GM11168 (cell line): Measurements from ENCODE around the gene NEMP2.

Experiments
- in situ Hi-C: fragments of 300-500 bp; cut with MboI; formaldehyde crosslinking; loops from one replicate; pipeline ENCODE4 v1.12.0; 2022; ENCODE audit warnings: low sequenced_read_pairs; ENCODE audit not compliant: unreplicated experiment

The NEMP2 gene, protein sequence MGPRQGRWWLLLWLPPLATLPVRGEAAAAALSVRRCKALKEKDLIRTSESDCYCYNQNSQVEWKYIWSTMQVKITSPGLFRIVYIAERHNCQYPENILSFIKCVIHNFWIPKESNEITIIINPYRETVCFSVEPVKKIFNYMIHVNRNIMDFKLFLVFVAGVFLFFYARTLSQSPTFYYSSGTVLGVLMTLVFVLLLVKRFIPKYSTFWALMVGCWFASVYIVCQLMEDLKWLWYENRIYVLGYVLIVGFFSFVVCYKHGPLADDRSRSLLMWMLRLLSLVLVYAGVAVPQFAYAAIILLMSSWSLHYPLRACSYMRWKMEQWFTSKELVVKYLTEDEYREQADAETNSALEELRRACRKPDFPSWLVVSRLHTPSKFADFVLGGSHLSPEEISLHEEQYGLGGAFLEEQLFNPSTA

DNA sequence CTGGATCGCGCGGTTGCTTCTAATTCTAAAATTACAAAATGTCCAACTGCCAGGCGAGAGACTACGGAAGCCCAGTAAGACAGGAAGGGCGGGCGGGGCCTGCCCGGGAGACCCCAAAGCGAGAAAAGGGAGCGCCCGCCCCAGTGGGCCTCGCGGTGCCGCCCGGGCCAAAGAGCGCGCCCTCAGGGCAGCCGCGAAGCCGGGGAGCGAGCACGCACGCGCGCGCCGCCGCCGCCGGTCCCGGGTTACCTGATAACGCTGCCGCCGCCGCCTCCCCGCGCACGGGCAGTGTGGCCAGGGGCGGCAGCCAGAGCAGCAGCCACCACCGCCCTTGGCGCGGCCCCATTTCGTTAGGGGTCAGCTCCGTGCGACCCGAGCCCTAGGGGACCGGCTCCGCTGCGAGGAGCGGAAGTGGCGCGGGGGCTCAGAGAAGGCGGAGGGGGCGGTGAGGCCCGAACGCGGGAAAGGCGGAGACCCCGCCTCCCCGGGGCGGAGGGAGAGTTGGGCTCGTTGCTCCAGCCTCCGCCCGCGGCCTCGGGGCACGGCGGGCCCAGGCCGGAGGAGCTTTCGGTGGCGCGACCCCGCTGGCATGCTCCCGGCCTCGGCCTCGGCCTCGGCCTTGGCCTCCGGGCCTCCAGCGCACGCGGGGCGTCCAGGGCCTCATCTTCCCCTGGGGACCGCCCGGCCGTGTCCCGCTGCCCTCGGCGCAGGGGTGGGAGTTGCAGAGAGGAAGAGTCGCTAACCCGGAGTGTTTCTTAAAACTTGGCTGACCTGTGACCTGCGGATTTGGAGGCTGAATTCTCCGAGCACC lies at the start of gene NEMP2:
Gene NEMP2, minus strand, starts transcription at position 413 of the 811 bp plus-strand sequence. Its CDS starts 67 bp downstream, at position 346.
- in situ Hi-C loops, result no loop called here

DNA sequence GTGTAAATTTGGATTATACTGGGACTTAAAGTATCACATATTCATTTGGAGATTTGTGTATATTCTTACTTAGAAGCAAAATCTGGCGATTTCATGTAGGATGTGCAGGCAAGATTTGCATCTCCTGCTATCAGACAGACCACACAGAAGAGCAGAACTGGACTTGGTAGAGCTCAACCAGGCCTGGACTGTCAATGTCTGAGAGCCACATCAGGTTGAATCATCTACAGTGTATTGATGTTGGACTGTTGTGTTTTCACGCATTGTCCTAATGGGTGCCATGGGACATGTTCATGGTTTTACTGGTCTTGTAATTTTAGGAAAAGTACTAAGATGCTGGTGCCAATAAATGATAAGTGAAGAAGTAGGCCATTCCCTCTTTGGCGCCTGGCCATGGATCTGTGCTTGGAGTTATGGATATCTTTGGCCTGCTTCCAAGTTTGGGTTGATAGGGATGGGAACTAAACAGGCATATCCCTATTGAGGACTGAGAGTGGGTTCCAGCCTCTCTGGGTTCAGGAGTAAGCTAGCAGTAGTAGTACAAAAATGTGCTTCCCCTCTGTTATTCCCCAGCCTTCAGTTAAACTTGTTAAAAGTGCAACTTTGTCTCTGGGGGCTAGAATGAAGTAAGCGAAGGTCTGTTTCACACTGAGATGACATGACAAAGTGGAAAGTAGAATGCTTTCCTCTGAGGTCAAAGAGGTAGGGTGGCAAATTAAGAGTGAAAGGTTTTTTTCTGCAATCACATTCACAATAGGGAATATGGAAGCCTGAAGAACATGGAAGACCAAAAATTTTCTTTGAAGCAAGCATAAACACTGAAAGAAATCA lies 49.2 kb upstream of the NEMP2 start:
- in situ Hi-C loops, result no loop called here

DNA sequence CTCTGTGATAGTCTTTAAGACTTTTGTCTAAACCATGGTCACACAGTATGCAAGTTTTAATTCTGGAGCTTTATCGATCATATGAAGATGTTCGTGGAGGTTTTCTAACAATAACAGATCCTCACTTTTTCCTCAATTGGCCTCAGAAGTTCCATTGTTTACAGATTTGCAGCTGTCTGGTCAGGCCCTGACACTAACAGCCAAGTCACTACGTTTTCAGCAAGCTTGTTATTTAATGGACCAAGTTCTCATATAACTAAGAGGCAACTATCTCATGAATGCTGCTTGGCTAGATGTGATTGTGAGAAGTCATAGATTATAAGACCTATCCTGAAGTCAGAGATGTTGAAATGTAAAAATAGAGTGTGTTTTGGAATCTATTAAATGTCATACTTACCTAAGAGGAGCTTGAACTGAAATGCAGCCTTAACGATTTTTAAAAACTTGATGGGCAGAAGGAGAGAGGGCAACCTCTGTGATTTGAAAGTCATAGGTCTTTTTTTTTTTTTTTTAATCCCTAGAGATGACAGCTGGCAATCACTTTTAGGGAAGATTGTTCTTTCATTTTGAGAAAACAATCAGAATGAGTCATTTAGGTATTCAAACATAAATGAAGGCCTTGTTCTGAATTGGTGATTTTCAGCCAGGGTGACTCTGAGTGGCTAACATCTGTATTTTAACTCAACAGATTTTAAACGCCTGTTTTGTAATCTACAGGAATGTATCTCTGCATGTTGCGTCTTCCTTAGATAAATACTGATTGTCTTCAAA lies 48.4 kb upstream of the NEMP2 start:
- in situ Hi-C loops, result no loop called here

DNA sequence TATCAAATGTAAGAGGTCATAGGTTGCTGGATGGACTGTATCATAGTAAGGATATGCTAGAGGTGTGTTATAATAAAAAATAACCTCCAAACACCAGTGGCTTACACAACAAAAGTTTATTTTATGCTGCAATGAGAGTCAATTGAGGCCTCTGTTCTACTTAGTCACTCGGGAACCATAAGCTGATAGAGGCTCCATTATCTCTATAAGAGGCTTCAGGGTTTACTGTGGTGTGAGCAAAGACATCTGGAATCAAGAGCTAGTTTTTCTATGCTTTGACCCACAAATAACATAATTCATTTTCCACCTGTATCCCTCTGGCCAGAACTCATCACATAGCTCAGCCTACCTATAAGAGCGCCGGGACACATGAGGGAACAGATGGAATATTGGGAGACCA lies 47.5 kb upstream of the NEMP2 start:
- in situ Hi-C loops, result no loop called here

DNA sequence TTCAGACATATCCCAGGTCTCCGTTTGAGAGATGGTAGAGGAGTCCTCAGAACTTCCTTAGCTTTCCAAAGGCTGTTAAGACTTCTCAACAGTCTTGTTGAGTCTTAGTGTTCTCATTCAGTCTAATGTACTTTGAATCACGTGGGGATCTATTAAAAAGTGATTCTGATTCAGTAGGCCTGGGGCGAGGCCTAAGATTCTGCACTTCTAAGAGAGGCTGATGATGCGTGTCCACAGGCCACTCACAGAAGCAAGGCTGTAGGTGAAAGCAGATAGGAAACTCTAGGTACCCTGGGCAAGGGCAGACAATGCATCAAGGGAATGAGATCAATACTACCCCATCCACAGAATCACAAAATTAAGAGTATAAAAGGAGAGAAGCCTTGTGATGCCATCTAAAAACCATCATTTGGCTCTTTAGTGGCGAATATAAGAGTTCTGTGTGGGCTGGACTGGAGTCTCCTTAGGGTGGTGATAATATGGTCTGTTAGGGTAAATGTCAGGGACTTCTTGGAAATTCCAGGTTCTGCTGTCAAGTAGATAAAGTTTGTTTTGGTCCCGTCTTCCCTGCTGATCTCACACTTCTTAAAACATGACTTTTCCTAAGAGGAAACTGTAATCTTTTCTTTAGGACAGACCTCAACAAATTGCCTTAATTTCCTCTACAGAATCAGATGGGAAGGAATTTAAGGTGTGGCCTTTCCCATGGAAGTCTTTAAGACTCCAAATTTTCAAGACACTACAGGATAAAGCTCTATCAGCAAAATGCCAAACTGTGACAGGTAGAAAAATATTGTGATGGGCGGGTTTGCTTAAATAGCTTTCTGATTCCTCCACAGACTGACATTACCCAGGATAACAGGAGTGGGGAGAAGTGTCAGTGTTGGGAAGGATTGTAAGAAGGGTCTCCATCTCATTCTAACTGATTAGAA lies 45.7 kb upstream of the NEMP2 start:
- in situ Hi-C loops, result no loop called here

DNA sequence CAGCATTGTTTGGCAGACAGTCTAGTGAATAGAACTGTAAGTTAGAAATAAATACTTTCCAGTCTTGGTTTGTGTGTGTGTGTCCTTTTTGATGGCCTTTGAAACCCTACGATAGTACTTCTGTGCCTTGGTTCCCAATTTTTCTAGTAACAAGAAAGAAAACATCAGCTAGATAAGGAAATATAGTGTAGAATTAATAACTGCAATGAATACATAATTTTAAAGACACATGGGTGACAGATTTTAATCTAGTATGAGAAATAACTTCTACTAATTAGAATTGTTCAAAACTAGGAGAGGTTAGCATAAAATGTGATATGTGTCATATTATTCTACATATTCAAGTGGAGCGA lies 44.5 kb upstream of the NEMP2 start:
- in situ Hi-C loops, result no loop called here

DNA sequence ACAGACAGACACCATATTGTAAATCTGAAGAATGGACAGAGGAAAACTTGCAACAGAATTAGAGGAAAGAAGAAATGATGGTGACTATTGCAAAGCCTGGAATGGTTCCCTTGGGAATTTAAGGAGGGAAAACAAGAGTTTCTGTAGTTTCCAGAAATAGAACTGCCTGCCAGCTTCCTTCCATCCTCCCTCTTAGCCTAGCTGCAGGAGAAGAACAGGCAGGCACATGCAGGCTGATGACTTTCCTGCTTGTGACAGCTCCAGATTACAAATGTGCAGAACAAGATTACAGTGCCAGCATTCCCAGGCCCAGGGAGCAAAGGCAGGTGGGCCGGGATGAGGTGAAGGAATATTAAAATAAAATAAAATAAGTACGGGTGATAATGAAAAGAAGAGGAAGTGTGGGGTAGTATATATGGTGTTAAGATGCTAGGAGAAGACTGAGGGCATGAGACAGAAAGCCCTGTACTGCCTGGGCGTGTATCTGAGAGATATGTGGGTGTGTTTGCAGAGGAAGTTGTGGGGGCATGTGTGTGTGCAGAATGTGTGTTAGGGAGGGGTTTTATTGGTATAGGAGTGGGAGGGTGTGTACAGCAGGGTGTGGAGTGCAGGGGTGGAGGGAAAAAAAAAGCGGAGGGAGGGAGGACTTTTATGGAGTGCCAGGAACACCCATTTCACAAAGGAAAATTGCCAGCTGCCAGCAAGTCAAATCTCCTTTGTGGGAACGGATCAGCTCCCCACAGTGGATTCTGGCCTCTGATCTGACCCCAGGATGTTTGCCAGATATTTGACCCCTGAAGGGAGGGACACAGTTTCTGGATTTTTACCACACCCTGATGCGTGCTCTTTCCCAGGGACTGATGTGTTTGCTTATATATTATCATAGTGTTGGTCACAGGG lies 43.9 kb upstream of the NEMP2 start:
- in situ Hi-C loops, result no loop called here

DNA sequence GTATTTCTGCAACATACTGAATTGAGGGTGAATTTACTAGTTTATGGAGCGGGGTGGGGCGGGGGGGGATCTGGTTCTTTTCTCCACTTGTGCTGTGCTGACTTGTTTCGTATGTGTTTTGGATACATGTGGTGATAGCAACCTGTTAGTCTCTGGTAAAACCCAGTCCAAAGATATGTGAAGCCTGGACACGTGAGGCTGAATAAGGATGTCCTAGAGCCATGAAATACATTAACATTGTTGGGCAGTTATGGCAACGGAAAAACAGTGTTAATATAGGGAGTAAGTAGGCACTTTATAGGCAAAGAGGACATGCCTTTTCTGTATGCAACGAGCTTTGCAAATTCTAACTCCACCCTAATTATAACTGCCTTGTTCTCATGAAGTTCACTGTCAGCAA lies 42.1 kb upstream of the NEMP2 start:
- in situ Hi-C loops, result no loop called here

DNA sequence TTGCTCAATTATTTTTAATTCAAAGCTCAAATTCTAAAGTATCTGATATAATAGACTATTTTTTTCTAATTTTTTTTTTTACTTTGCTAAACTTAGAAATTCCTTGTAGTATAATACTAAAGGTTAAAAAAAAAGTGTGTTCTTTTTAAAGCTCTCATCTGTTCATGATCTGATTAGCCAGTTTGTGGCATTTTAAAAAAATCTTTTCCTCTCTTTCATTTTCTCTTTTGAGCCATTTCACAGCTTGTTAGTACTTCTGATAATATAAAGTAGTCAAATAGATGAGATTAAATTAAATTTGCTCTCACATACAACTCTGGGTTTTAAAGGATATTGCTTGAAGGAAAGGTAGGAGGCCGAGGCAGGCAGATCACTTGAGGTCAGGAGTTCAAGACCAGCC lies 40.7 kb upstream of the NEMP2 start:
- in situ Hi-C loops, result no loop called here

DNA sequence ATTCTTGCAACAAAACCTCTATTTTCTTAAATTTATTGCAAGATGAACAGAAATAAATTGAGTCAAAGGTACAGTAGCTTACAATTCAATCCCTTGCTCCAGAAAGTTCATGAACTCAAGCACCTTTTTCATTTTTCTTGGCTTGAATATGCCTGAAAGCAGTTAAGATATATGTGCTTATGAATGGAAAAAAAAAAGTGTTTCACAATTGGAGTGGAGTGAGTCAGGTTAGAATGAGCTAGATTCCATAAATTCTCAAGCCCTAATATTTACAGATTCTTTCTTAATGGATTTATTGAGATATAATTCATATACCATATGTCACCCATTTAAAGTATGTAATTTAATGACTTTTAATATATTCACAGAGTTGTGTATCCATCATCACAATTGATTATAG lies 39.6 kb upstream of the NEMP2 start:
- in situ Hi-C loops, result no loop called here

DNA sequence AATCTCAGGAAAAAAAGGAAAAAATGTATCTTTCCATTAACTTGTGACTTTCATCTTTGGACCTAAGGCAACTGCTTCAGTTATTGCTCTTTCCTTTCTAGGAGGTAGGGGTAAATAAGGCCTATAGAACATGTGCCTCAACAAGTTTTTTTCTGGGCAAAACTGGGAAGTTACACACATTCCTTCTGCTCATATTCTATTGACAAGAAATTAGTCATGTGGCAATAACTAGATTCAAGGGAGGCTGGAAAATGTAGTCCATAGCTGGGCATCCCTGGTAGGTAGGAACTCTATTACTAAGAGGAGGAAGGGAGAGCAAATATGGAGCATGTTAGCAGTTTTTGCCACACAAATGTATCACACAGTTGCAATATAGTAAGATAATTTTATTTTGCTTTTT lies 37.7 kb upstream of the NEMP2 start:
- in situ Hi-C loops, result no loop called here

DNA sequence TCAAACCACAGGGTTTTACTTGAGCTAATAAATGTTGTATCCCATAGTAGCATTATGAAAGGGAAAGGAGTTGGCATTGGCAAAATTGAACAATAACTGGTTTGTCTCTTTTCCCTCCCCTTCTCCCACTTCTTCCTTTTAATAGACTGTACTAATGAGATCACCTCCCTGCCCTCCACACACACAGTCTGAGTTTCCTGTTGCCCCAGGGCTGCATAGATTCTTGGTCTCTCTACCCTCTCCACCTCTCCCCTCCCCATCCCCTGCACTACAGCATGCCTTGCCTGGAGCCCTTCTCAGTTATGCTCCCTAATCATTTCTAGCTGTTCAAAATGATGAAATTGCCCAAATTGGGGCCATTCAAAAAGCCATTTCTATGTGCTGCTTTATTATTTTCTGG lies 37.2 kb upstream of the NEMP2 start:
- in situ Hi-C loops, result no loop called here

DNA sequence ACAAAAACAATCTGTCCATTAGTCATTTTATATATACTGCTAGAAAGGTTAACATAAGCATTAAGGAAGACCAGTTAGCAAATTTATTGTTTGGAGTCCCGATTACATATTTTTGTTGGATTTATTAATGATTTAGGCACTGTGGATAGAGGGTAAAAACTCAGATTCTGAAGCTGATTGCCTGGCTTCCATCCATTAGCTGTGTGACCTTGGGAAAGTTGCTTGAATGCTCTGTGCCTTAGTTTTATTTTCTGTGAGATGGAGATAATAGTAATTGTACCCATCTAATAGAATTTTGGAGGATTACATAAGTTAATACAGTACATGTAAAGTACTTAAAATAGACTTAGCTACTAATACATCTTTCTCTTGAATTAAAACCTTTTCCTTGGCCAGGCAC lies 36.3 kb upstream of the NEMP2 start:
- in situ Hi-C loops, result no loop called here

DNA sequence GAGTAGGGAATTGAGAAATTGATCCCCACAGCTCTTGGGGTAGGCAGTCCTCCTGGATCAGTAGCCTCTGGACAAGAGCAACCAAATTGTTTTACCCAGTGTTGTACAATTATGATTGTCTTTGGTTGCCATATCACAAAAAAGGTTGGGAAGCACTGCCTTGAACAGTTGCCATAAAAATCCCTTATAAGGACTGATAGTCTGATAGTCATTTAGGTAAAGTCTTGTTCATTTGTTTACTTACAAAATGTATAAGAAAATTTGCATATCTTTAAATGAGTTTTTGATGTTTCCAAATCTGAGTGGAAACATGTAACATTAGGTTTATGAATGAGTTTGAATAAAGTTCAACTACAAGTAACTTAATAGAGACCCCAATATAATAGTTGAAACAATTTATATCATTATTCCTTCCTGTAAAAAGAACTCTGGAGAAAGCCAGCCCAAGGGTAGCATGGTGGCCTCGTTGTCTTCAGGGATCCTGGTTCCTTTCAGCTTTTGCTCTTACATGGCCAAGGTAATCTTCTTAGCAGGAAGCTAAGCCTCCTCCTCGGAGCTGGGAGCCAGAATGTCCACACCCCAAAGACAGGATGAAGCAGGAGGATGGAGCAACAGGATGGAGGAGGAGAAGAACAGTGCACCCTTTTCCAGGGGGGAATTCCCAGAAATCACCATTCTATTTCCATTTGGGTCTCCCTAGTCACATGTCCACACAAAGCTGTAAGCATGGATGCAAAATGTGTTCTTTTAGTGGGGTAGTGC lies 35.7 kb upstream of the NEMP2 start:
- in situ Hi-C loops, result no loop called here

DNA sequence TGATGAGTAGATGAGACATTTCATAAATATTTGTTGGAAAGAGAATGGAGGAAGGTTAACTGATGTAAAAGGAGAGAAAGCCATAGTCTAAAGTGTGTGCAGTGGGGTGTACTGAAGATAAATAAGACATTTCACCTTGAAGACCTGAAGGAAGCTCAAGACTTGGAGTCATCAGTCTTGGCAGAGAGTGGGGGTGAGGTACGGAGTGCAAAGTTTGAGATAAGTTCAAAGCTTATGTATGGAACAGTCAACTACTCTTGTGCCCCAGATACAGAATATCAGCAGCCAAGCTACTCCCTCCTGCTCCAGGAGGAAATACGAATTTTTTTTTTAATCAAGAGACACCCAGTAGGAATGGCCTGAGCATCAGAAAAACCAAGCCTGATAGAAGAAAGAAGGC lies 30.3 kb upstream of the NEMP2 start:
- in situ Hi-C loops, result no loop called here

DNA sequence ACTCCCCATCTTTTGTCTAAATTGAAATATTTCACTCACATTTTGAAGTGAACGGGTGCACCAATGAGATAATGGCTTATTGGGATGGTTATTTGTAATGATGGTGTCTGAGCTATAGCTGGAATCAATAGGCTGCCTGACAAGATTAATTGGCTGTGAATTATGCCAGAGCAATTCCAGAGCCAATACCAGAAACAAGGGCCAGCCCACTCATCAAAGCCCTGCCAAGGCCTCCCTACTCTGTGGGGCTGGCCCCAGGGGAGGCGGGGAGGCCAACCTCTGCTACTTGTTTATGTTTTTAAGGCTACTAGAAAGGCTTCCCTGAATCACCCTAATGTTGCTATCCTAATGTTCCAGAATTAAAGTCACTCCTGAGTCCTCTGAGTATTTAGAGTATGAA lies 29.1 kb upstream of the NEMP2 start:
- in situ Hi-C loops, result no loop called here

DNA sequence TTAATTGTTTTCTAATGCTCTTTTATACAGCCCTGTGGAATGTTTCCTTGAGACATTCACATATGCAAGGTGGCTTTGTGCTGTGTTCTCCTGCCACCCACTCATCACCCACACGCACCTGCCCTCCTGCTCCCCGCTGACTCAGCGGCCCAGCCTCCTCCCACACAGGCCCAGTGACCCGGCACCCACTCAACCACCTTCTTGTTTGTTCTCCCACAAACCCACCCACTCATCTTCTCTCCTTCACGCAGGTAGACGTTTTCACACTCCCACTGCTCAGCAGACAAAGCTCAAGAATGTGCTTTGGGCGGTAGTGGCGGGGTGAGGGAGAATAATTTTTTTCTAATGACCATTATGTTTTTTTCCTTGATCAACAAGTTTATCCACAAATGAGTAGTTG lies 28.6 kb upstream of the NEMP2 start:
- in situ Hi-C loops, result no loop called here
